ENCODE data around the gene FOXK2. TPM values are rescaled to one million over a fixed set of nuclear protein-coding genes. Genes with fewer than 3 reads are reported as not detected.

FOXK2 gene
- 10 to 100 TPM; 58.1 to 75.4 TPM for total RNA-seq

DNA sequence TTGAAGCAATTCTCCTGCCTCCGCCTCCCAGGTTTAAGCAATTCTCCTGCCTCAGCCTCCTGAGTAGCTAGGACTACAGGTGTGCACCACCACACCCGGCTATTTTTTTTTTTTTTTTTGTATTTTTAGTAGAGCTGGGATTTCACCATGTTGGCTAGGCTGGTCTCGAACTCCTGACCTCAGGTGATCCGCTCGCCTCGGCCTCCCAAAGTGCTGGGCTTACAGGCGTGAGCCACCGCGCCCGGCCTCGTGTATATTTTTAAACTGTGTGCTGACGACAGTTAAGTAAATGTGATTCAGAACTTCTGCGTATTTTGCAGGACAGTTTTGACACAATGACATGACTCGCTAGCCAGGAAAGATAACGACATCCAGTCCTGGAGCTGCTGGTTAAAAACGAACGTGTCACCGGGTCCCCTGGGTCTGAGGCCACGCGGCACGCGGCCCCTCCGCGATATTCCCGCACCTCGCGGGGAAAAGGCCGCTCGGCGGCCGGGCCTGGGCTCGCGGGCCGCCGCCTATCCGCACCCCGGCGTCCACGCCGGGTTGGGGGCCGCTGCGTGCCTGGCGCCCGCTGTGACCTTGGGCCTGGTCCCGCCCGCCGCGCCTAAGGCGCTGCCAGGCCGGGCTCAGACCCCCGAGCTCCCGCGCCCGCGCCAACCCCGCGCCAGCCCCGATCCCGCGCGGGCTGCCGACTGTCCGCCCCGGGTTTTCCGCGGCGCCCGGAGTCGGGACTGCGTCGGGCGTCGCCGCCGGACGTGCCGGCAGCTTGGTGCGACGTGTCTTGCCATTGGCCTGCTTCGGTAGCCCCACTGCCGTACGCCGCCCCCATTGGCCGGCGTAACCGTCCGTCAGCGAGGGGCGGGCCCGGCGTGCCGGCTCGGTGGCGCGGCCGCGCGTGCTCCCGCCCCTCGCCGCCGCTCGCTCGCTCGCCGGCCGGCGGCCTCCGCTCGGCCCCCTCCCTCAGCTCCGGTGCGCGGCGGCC, at the start of gene FOXK2:
TSS of gene FOXK2 (plus strand) at position 907 of the 985 bp plus-strand sequence. CDS start 157 bp downstream, outside the sequence.
- intact Hi-C loops (cut with DNase I, micrococcal nuclease), result loop anchor here (1.0 to 2.0 kb wide), 13 partner anchors 13 to 532 kb away; partner anchors contain the start of genes CYBC1 (in 2 of the 2), NARF (in 2 of the 2), CSNK1D (in 1 of the 2) and HEXD (in 1 of the 2)
- H3K4me3 Mint-ChIP-seq, result peak within 1 kb of the TSS; percentile 88
- POLR2A ChIA-PET, result interaction anchor here (0.7 to 1.5 kb wide), 7 partner anchors 12 to 68 kb away, joined by 3 to 7 read pairs (median 3); partner anchors contain the start of genes CYBC1 and NARF

DNA sequence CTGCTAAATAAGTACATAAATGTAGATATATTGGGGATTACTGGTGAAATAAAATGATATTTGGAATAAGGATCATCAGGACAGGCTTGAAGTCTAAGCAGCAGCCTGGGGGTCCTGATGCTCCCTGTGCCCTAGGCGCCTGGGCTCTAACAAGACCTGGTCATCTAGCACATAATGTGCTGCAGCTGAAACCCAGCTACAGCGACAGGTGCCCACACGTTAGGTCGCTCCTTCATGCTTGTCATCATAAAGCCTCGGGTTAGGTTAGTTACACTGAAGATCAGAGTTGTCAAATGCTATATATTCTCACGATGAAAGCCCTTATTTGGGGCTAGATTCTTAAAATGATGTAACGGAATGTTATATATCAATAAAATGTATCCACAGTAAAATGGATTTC, 49.5 kb upstream of the FOXK2 start:
- ChIA-PET POLR2A (no interaction called here), CTCF (interaction anchor here (1.2 kb wide), 1 partner anchor 25 kb away, joined by 4 read pairs; no protein-coding TSS in a partner anchor)
- Mint-ChIP-seq H3K27me3 (no peaks in the 10 kb centered on the region), H3K9me3 (ENCODE audit: low read depth) (no peaks in the 10 kb centered on the region), H3K4me3 (no peak overlapping the region), H3K27ac (no peak overlapping the region), H3K4me1 (peaks cover 5% of the 10 kb centered on the region), H3K36me3 (ENCODE audit: low read depth) (peaks cover 37% of the 10 kb centered on the region)
- DNase-seq (no peak), ATAC-seq (no peak)
- intact Hi-C loops (cut with DNase I, micrococcal nuclease), result no loop called here

More for the DNA sequence above, at the start of gene FOXK2:
- peak; percentile 95 for DNase-seq
- H3K9me3 Mint-ChIP-seq (ENCODE audit: low read depth), result no peaks in the 10 kb centered on the region
- CTCF ChIA-PET, result interaction anchor here (0.6 to 1.0 kb wide), 5 partner anchors 16 to 596 kb away, joined by 3 read pairs; no protein-coding TSS in a partner anchor
- peaks cover 24% of the 10 kb centered on the region for H3K4me1 Mint-ChIP-seq
- ATAC-seq, result peak; percentile 98
- H3K27me3 Mint-ChIP-seq, result no peaks in the 10 kb centered on the region
- H3K27ac Mint-ChIP-seq, result peak within 1 kb of the TSS; percentile 92
- peaks cover 15% of the 10 kb centered on the region for H3K36me3 Mint-ChIP-seq (ENCODE audit: low read depth)

DNA sequence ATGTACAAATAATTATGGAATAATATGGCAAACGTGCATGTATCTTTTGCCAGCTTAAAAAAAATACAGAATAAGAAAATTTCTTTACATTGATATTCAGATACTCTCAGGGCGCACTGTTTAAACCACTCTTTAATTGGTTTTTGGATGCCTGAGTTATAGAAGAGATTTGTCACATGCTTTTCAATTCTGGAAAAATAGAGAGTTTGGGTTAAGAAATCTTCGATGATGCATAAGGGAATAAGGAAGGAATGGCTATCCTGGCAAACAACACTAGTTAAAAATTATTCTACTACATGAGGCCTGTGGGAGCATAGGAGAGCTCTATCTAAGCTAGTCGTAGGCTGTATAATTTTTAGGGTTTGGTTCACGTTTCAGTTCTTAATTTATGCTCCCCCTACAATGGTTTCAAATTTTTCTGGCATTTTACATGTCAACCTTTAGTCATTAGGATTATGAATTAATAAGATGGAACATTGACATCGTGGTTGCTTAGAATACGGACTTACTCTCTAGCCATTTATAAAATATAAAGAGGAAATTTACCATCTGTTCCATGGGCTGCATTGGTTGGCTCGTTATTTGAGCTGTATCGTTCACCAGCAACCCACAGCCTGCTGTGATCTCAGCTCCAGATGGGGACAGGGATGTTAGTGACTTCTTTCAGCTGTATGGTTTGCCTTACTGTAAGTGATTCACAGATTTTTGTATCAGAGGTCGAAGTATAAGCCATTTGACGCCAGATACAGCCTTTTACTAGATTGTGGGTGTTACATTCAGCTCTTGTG, 45.1 kb upstream of the FOXK2 start:
- no peak for ATAC-seq
- ChIA-PET CTCF (interaction anchor here (0.7 to 1.7 kb wide), 2 partner anchors 19 to 556 kb away, joined by 3 to 4 read pairs; no protein-coding TSS in a partner anchor), POLR2A (no interaction called here)
- DNase-seq, result no peak
- no peak overlapping the region for H3K27ac Mint-ChIP-seq
- peaks cover 32% of the 10 kb centered on the region for H3K36me3 Mint-ChIP-seq (ENCODE audit: low read depth)
- intact Hi-C loops (cut with DNase I, micrococcal nuclease), result no loop called here
- H3K4me1 Mint-ChIP-seq, result peaks cover 4% of the 10 kb centered on the region
- H3K4me3 Mint-ChIP-seq, result no peak overlapping the region
- no peaks in the 10 kb centered on the region for H3K27me3 Mint-ChIP-seq
- H3K9me3 Mint-ChIP-seq (ENCODE audit: low read depth), result no peaks in the 10 kb centered on the region

DNA sequence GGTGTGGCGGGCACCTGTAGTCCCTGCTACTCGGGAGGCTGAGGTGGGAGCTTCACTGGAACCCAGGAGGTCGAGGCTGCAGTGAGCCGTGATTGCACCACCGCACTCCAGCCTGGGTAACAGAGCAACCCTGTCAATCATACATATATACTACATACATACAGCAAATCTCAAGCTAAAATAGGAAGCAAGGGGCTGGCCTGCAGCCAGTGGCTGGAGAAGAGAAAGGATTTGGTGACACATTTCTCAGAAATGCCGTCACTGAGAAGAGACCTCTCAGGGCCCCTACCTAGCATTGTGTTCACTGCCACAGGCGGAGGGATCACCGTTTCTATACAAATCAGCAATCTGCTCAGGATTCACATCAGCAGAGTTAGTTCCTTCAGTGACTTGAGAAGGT, 44.1 kb upstream of the FOXK2 start:
- ChIA-PET CTCF (no interaction called here), POLR2A (no interaction called here)
- Mint-ChIP-seq H3K36me3 (ENCODE audit: low read depth) (peaks cover 29% of the 10 kb centered on the region), H3K9me3 (ENCODE audit: low read depth) (no peaks in the 10 kb centered on the region), H3K4me1 (peaks cover 4% of the 10 kb centered on the region), H3K27me3 (no peaks in the 10 kb centered on the region), H3K27ac (no peak overlapping the region), H3K4me3 (no peak overlapping the region)
- intact Hi-C loops (cut with DNase I, micrococcal nuclease), result no loop called here
- no peak for DNase-seq
- ATAC-seq, result no peak

DNA sequence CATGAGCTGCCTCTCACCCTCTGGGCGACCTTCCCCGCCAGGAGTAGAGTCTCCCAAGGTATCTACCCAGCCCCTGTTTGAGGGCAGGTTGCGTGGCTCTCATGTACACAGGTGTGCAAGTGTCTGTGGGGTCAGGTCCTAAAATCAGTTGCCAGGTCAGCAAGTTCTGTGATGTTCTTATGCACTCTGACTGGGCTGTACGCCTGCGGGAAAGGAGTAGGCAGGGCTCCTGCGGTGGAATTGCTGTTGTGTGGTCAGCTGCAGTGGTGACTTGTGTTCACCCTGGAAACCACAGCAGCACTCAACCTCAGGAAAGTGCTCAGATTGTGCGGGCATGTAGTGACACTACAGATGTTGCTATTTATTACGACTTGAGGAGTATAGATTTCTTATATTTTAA, 41.6 kb upstream of the FOXK2 start:
- H3K36me3 Mint-ChIP-seq (ENCODE audit: low read depth), result peaks cover 28% of the 10 kb centered on the region
- peaks cover 4% of the 10 kb centered on the region for H3K4me1 Mint-ChIP-seq
- CTCF ChIA-PET, result interaction anchor here (1.0 kb wide), 1 partner anchor 53 kb away, joined by 3 read pairs; no protein-coding TSS in a partner anchor
- DNase-seq (no peak), ATAC-seq (no peak)
- no peak overlapping the region for H3K27ac Mint-ChIP-seq
- POLR2A ChIA-PET, result no interaction called here
- H3K9me3 Mint-ChIP-seq (ENCODE audit: low read depth), result no peaks in the 10 kb centered on the region
- no peaks in the 10 kb centered on the region for H3K27me3 Mint-ChIP-seq
- no peak overlapping the region for H3K4me3 Mint-ChIP-seq
- intact Hi-C loops (cut with DNase I, micrococcal nuclease), result no loop called here

GRCh38 chr17:82479602-82480001, 39.9 kb upstream of the FOXK2 start:
- ATAC-seq (no peak), DNase-seq (no peak)
- Mint-ChIP-seq H3K27me3 (no peaks in the 10 kb centered on the region), H3K27ac (no peak overlapping the region), H3K36me3 (ENCODE audit: low read depth) (peaks cover 32% of the 10 kb centered on the region), H3K4me3 (no peak overlapping the region), H3K9me3 (ENCODE audit: low read depth) (no peaks in the 10 kb centered on the region), H3K4me1 (peaks cover 4% of the 10 kb centered on the region)
- intact Hi-C loops (cut with DNase I, micrococcal nuclease), result loop anchor here in 1 of 2 experiments (1.0 kb wide), 1 partner anchor 72 kb away; no protein-coding TSS in a partner anchor
- ChIA-PET CTCF (interaction anchor here (0.6 to 1.2 kb wide), 3 partner anchors 49 to 75 kb away, joined by 3 to 6 read pairs (median 5); no protein-coding TSS in a partner anchor), POLR2A (no interaction called here)

DNA sequence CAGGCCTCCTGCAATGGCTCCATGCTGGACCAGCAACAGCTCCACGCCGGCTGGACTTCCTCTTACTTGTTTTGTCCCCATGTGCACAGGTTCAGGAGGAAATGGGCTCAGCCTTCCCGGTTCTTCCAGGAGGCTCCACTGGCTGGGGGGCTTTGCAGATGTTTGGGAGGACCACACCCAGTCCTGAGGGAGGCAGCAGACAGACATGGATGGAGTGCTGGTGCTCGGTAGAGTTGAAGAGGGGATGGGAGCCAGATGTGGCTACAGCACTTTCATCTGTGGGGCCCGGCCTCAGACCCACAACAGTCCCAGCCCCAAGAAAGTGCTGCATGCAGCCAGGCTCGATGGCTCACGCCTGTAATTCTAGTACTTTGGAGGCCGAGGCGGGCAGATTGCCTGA, 39.2 kb upstream of the FOXK2 start:
- no peaks in the 10 kb centered on the region for H3K9me3 Mint-ChIP-seq (ENCODE audit: low read depth)
- DNase-seq (no peak), ATAC-seq (no peak)
- no peaks in the 10 kb centered on the region for H3K27me3 Mint-ChIP-seq
- POLR2A ChIA-PET, result no interaction called here
- CTCF ChIA-PET, result interaction anchor here (0.7 to 1.2 kb wide), 2 partner anchors 71 to 74 kb away, joined by 3 to 6 read pairs; no protein-coding TSS in a partner anchor
- intact Hi-C loops (cut with DNase I, micrococcal nuclease), result loop anchor here in 1 of 2 experiments (1.0 kb wide), 1 partner anchor 71 kb away; no protein-coding TSS in a partner anchor
- no peak overlapping the region for H3K27ac Mint-ChIP-seq
- H3K36me3 Mint-ChIP-seq (ENCODE audit: low read depth), result peaks cover 38% of the 10 kb centered on the region
- no peak overlapping the region for H3K4me3 Mint-ChIP-seq
- H3K4me1 Mint-ChIP-seq, result peaks cover 4% of the 10 kb centered on the region

- ATAC-seq, result no peak
- no peak overlapping the region for H3K4me3 Mint-ChIP-seq
- H3K4me1 Mint-ChIP-seq, result peaks cover 8% of the 10 kb centered on the region
- H3K27ac Mint-ChIP-seq, result no peak overlapping the region
- H3K27me3 Mint-ChIP-seq, result no peaks in the 10 kb centered on the region
- intact Hi-C loops (cut with DNase I, micrococcal nuclease), result no loop called here
- peaks cover 41% of the 10 kb centered on the region for H3K36me3 Mint-ChIP-seq (ENCODE audit: low read depth)
- H3K9me3 Mint-ChIP-seq (ENCODE audit: low read depth), result no peaks in the 10 kb centered on the region
- ChIA-PET CTCF (interaction anchor here (0.6 kb wide), 1 partner anchor 176 kb away, joined by 3 read pairs; no protein-coding TSS in a partner anchor), POLR2A (no interaction called here)
- DNase-seq, result no peak
These were observed 36.3 kb upstream of the FOXK2 start for GRCh38 chr17:82483204-82483660.

- H3K4me3 Mint-ChIP-seq, result no peak overlapping the region
- ATAC-seq (no peak), DNase-seq (no peak)
- POLR2A ChIA-PET, result no interaction called here
- peaks cover 42% of the 10 kb centered on the region for H3K36me3 Mint-ChIP-seq (ENCODE audit: low read depth)
- H3K4me1 Mint-ChIP-seq, result peaks cover 8% of the 10 kb centered on the region
- CTCF ChIA-PET, result interaction anchor here (0.6 kb wide), 1 partner anchor 176 kb away, joined by 3 read pairs; no protein-coding TSS in a partner anchor
- intact Hi-C loops (cut with DNase I, micrococcal nuclease), result no loop called here
- H3K27me3 Mint-ChIP-seq, result no peaks in the 10 kb centered on the region
- H3K27ac Mint-ChIP-seq, result no peak overlapping the region
- H3K9me3 Mint-ChIP-seq (ENCODE audit: low read depth), result no peaks in the 10 kb centered on the region
These were observed 35.7 kb upstream of the FOXK2 start for GRCh38 chr17:82483836-82484235.

GRCh38 chr17:82486231-82487094, 33.1 kb upstream of the FOXK2 start:
- intact Hi-C loops (cut with DNase I, micrococcal nuclease), result no loop called here
- ChIA-PET POLR2A (no interaction called here), CTCF (no interaction called here)
- H3K36me3 Mint-ChIP-seq (ENCODE audit: low read depth), result peaks cover 36% of the 10 kb centered on the region
- no peaks in the 10 kb centered on the region for H3K27me3 Mint-ChIP-seq
- DNase-seq (no peak), ATAC-seq (no peak)
- no peak overlapping the region for H3K4me3 Mint-ChIP-seq
- no peak overlapping the region for H3K27ac Mint-ChIP-seq
- H3K4me1 Mint-ChIP-seq, result peaks cover 8% of the 10 kb centered on the region
- no peaks in the 10 kb centered on the region for H3K9me3 Mint-ChIP-seq (ENCODE audit: low read depth)
